ENCODE data around the gene ZNF385B.

DNA sequence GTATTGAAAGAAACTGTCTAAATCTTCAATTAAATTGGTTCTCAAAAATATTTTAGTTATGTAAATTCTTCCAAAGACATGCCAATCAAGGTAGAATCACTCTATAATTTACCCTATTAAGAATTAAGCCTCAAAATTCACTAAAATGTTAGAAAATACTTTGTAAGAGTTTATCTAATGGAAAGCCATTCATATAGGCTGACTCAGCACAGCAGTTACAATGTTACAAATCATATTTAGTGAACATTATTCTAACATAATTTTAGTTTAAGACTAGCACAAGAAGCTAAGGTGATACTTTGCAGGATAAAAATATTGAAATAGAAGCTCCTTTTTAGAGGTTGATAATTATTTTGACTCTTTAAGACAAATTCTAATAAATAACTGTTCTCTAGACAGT, 137.0 kb downstream of the ZNF385B start:
- TF ChIP-seq, protein P1, sequence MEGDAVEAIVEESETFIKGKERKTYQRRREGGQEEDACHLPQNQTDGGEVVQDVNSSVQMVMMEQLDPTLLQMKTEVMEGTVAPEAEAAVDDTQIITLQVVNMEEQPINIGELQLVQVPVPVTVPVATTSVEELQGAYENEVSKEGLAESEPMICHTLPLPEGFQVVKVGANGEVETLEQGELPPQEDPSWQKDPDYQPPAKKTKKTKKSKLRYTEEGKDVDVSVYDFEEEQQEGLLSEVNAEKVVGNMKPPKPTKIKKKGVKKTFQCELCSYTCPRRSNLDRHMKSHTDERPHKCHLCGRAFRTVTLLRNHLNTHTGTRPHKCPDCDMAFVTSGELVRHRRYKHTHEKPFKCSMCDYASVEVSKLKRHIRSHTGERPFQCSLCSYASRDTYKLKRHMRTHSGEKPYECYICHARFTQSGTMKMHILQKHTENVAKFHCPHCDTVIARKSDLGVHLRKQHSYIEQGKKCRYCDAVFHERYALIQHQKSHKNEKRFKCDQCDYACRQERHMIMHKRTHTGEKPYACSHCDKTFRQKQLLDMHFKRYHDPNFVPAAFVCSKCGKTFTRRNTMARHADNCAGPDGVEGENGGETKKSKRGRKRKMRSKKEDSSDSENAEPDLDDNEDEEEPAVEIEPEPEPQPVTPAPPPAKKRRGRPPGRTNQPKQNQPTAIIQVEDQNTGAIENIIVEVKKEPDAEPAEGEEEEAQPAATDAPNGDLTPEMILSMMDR (IDR thresholded peaks at IDR 0.05), result no peak
- TF ChIP-seq EZH2 (IDR thresholded peaks at IDR 0.05), result no peak

Measured in neural progenitor cell (in vitro differentiated cells).